Measurements from ENCODE around the gene VAX1.

DNA sequence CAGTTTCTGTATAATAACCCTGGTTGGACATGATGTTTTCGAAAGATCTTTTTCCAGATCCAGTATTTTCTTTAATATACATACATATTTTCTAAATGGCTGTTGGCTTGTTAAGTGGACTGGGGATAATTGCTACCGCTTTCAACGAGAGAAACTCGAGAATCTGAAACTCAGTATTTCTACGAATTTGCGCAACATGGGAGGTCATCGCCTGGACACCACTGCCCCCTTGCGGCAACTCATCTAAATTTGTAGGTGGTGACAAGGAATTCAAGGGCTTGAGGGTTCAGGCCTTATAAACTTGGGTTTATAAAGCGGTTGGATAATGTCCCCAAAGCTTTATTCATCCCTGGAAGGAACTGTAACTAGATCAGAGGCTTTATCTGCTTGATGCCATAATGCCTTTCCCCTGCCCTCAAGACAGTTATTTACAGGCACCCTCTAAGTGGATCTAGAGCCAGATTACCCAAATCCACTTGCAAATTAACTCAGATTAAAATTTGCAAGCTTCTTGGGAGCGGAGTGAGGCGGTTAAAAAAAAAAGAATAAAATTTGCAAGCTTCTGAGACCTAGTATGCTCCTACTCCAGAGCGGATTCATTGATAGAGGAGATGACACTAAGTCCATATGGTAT, 37.9 kb upstream of the VAX1 start:
- TF ChIP-seq, protein P1, sequence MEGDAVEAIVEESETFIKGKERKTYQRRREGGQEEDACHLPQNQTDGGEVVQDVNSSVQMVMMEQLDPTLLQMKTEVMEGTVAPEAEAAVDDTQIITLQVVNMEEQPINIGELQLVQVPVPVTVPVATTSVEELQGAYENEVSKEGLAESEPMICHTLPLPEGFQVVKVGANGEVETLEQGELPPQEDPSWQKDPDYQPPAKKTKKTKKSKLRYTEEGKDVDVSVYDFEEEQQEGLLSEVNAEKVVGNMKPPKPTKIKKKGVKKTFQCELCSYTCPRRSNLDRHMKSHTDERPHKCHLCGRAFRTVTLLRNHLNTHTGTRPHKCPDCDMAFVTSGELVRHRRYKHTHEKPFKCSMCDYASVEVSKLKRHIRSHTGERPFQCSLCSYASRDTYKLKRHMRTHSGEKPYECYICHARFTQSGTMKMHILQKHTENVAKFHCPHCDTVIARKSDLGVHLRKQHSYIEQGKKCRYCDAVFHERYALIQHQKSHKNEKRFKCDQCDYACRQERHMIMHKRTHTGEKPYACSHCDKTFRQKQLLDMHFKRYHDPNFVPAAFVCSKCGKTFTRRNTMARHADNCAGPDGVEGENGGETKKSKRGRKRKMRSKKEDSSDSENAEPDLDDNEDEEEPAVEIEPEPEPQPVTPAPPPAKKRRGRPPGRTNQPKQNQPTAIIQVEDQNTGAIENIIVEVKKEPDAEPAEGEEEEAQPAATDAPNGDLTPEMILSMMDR (IDR thresholded peaks at IDR 0.05; ENCODE audit: low read length) = peak; percentile 81
- no peak for TF ChIP-seq EZH2 (IDR thresholded peaks at IDR 0.05; ENCODE audit: borderline replicate concordance, low read length)
